ENCODE data around the gene BHLHE41.
A peak's percentile ranks its signal among the peaks of the same experiment; 100 is the strongest.

Gene BHLHE41

DNA sequence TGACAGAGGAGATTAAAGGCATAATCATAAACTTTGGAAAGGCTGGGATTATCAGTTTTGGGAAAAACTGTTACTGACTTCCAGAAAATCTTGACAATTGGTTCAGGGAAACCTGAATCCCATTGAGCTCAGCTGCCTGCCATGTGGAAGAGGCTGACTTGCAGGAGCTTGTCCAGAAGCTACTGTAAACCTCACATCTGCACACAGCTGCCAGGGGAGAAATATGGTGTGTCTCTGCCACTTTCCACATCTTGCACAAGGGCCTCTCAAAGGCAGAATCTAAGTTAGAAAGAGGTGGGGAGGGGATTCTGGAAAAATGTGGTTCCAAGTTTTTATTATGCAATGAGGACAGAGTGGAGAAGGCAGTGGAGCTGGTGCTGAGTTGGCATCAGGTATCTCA is 8.7 kb upstream of the BHLHE41 start:
- DNase-seq: no peak

DNA sequence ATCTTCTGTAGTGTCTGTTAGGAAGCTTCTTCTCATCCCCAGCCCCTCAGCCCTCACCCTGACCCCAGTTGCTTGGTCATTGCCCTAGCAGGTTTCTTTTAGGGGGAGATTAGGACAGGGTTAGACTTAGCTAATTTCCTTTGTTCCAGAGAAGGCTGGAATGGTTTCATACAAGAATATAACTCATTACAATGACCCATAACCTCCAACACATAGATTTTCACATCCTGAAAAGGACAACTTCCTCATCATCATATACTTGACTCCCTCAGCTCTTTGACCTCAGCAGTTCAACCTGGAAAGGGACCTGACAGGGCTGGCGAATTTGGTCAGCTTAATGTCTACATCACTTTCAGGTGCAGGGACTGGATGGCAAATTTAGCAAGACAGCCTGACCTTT is 8.0 kb upstream of the BHLHE41 start:
- no peak for DNase-seq

GRCh38 chr12:26131936-26132335 is 7.1 kb upstream of the BHLHE41 start:
- DNase-seq: no peak

DNA sequence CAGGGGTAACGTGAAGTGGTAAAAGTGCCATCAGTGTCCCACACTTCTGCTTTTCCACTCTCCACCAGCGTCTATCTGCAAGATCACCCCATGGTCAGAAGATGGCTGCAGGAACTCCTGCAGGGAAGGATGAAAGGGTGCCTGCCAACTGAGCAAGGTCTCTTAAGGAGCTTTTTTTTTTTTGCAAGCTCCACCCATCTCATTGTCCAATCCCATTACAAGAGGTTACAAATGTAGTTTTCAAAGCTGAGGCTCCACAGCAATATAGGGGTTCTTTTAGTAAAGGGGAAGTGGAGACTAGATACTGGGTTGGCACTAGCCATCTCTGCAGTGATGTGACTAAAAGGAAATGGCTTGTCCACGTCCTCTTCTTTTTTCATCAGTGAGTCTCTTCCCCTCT is 5.9 kb upstream of the BHLHE41 start:
- no peak for DNase-seq

DNA sequence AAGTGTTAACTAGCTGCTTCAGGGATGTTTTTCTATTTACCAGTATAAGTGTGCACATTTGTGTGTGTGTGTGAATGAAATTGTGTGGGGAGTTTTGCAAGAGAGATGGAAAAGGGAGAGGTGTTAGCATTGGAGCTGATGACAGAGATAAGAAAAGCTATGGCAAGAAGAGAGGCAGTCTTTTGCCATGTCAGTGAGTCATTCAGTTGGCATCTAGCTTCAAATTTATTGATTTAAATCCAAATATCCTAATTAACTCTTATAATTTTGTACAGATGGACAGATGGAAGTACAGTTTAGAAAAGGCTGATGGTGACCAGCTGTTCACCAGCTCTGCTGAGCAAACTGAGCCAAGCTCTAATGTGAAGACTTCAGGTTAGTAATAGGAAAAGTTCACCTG is 3.3 kb upstream of the BHLHE41 start:
- no peak for DNase-seq

- DNase-seq: no peak
These were observed 2.6 kb upstream of the BHLHE41 start for GRCh38 chr12:26127404-26127803.

DNA sequence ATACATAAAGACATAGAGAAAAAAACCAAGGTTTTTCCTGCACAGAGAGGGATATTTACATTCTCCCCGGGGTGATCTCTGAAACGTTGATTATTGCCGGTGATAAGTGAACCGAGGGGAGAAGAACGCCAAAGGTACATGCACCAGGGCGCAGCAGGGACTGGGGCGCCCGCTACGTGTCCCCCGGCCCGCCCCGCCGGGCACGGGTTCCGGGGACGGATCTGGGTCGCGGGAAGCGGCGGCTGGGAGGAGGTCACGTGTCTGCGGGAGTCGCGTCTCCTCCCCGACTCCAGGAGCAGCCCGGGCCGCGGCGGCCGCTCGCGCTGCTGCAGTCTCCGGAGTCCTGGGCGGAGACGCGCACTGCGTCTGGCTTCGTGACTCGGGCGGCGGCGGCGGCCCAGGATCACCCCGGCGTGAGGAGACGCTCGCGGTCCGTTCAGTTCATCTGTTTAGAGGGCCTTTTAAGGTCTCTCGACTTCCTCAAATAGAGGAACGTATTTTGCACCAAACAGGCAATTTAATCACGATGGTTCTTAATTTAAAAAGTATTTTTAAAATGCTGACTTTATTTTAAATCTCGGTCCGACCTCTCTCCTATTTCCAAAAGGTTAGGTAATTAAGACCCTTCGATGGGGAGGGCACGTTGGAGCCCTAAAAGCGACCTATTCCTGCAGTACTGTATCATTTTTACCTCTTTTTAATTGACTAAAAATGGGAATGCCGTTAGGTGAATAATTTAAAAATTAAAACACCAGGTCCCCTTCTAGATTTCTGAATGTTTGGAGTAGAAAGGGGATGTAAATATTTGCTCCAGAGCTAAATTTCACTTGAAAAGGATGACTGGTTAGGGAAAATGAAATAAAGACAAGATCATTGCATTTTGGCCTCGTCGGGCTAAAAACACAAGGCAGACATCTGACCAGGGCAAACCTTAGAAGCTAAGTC is 1.8 kb upstream of the BHLHE41 start:
- no peak for DNase-seq

- DNase-seq: no peak
These were observed 833 bp upstream of the BHLHE41 start for GRCh38 chr12:26125400-26126339.

- DNase-seq: no peak
These were observed 1.3 kb downstream of the BHLHE41 start for GRCh38 chr12:26123482-26123980.

DNA sequence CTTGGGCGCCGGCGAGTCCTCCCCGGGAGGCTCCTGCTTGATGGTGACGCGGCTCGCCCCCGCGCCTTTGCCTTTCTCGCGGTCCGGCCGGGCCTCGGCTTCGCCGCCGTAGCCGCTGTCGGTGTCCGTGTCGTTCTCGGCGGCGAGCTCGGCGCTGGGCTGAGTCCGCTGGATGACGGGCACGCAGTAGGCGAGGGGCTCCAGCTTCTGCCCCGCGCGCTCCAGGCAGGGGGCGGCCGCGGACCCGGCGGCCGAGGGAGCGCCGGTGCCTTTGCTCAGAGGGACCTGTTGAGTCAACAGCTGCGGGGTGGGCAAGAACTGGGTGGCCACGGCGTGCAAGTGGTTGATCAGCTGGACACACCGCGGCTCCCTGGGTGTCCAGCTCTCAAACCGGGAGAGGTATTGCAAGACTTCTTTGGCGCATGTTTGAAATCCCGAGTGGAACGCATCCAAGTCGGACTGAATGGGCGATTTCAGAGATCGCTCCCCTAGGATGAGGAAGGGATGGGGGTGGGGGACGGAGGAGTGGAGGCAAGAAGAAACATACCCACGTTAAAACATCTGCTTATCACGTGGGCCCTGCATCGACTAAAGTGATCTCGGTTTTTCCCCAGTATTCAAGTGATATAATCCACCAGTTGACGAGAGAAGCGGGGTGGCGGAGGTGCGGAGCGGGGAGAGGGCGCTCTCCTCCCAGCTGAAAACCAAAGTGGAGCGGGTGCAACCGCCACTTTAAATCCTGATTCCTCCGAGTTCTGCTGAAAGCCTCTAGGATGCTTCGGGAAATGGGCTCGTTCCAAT is 2.0 kb downstream of the BHLHE41 start:
- no peak for DNase-seq

DNA sequence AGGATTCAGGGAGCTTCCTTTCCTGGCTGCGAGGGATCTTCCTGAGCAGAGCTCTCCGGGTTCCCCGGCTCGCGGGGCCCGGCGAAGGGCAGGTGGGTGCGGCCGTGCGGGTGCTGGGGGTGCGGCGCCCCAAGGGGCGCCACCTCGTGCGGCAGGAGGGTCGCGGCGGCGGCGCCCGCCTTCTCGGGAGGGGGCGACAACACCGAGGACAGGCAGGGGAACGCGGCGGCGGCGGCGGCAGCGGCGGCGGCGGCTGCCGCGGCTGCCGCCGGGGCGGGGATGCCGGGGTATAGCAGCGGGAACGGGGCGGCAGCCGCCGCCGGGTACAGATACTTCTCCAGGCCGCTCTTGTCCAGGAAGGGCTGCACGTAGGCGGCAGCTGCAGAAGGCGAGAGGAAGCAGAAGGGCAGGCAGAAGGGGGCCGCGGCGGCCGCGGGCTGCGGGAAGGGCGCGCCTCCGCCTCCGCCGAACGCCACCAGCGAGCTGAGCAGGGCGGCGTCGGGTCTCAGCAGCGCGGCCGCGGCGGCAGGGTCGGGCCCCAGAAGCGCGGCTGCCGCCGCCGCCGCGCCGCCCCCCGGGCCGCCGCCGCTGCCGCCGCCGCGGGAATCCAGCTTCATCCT is 2.7 kb downstream of the BHLHE41 start:
- DNase-seq: no peak

DNA sequence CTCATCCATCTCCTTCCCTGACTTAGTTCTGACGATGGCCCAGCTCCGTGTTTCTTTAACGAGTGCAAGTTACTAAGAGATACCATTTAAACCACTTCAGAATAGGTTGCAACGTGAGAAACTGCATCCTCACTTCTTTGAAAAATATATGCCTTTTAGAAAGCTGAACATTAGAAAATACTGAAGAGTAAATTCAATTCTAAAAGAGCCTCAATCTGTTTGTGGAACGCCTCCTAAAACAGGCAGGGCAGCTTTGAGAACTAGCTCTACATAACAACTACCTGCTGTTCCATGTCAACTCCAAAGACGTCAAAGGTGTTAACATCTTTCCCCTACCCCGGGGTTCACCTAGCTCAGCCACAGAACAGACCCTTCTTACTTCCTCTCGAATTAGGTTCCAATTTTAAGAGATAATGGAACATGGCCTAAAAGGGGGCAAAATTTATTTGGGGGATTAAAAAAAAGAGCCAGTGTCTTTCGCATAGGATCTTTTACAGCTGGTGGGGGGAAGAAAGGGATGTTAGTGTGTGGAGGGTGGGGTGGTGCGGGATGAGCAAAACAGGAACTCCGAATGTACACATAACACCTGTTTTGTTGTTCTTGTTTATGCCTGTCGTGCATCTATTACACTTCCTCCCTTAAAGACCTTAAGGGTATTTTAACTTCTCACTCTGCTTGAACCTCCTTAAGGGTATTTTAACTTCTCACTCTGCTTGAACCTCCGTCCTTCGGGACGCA is 3.3 kb downstream of the BHLHE41 start:
- no peak for DNase-seq

GRCh38 chr12:26120561-26121274 is 4.1 kb downstream of the BHLHE41 start:
- DNase-seq: no peak

DNA sequence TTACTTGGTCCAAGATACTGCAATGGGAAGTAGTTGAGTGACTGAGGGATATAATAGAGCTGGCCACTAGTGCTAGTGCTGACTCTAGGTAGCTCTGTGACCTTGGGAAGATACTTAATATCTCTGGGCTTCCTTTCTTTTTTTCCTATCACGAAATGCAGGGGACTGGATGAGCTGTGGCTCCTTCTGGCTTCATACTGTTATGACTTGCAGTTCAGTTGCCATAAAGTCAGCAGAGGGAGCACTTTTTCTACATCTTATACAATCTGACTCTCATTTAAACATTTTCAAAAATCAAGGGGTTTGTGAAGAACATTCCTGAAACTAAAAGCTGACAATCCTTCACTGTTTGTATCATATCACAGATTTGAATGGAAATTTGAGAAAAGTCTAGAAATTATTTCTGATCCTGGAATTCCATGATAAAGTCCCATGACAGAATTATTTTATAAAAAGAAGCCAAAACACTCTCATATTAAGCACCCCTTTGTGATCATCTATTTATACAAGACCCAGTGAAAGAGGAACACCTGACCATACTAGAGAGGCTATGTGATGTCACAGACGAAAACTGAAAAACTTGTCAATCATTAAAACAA is 5.3 kb downstream of the BHLHE41 start:
- DNase-seq: no peak

DNA sequence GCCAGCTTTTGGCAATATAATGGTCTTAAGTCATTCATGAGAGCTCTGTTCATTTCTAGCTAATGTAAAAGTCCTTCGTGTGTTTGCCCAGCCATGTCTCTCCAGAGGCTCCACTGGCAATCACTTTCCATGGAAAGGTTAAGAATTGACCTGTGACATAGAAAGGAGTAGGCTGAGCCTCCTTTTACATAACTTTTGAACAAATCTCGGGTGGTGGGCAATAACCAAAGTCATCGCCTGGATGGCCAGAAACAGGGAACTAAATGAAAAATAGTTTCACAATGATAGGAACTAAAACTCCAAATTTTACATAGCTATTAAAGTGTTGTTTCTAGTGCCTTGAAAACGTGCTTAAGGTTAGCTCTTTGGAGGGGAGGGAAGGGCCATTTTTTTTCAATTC is 6.5 kb downstream of the BHLHE41 start:
- no peak for DNase-seq

DNA sequence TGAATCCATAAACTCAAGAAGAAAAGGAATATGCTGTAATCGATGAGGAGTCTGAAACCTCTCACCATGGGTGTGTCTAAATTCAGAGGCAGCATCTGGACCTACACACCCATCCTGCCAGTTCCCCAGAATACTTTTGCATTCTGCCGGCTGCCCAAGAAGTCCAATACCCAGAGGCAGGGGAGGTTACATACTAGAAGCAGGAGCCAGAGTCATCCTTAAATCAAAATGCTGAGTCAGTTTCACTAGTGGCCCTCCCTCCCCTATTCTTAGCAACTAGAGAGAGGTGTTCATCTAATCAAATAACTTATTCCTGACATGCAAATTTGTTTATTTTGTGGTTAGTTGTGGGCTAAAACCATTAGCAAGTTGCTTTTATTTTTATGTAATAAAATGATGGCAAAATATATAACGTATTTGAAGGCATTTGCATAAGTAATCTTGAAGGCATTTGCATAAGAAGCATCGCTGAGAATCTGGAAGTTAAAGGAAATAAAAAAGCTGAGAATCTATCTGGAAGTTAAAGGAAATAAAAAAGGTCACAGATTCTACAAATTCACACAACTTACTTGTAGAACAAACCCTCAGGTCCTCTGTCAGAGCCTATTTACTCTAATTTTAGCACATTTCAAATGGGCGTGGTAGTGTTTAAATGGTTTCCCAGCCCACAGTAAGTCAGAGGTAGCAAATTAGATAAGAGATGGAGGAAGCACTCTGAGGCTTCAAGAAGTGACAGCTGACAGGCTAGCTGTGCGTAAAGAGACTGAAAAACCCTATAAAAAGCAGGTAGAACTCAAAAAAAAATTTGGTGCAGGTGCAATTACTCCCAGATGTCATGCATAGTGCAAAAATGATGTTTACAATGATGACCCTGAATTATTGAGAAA is 7.8 kb downstream of the BHLHE41 start:
- DNase-seq: no peak

- no peak for DNase-seq
These were observed 10.0 kb downstream of the BHLHE41 start for GRCh38 chr12:26114720-26115401.

DNA sequence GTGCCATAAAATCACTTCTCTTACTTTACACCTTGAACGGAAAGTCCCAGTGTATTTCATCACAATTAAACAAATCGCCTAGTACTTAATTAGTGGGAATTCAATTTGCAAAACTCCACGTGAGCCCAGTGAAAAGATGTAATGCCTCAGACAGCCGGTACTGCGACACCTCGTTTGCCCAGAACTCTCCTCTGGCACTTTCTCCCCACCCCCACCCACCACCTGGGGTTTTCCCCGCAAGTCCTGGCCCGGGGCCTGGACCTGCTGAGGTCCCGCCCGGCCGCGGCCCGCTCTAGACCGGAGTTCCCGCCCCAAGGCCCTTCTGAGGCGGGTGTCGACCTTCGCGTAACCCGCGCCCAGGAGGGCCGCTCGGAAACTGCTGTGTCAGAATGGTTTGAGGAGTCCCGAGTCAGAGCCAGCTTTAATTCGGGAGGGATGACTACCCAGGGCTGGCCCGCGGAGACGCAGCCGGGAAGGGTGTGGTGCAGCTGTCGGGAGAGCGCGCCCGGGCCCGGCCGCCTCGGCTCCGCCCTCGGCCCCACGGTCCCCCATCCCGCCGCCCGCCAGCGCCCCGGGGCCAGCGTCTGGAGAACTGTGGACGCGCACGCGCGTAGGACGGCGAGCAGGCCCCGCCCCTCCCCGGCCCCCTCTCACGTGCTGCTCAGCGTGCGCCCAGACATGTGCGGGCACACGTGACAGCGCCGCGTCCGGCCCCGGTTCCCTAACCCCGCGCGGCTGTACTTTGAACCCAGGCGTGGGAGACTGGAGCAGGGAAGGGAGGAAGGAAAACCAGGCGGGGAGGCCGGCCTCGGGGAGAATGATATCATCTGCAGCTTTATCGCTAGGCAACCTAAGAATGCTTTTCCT is 10.8 kb downstream of the BHLHE41 start:
- DNase-seq: peak; percentile 69

All from CD4-positive, alpha-beta T cell treated with Interleukin-10 for 1 hour (primary cell).